GM21526 (cell line): ENCODE measurements around the gene NEK7.
A peak's percentile ranks its signal among the peaks of the same experiment; 100 is the strongest.

Source experiments
- ATAC-seq: cut with Tn5 transposase; IDR thresholded peaks from one replicate; pipeline ENCODE4 v1.9.1; 2021; ENCODE audit warnings: moderate library complexity; ENCODE audit not compliant: unreplicated experiment, low FRiP score

NEK7 gene

DNA sequence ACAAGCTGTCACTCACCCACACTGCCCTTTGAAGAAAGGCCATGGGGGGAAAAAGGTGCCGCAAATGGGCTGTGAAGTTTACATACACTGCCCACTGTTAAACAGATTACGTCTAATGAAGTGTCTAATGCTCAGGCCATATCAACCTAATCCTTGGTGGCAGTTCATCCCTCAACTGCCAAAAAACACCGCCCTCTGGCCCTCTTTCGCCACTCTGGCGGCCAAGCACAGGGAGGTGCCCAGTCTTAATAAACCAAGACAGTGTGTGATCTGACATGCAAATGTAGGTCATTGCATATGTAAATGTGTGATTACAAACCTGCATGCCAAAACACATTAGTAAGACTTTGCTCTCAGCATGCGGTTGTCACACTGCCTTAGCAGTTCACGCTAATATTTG is 89.5 kb downstream of the NEK7 start:
- no peak for ATAC-seq

DNA sequence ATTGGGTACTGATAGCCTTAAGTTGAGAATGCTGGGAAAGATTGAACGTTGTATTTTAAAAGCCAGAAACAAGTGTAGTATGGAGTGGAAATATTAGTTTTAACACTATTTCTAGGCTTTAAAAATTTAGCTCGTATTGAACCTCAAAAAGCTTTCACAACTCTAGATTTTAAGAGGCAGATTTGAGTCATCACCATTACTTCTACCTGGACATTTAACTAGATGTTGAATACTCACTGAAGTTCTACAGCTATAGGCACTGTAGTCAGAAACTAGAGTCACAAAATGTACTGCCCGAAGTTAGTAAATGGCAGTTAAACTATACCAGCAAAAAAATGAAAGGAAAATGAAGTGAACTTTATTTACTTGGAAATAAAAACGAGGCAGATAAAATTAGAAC is 96.5 kb downstream of the NEK7 start:
- peak; percentile 77 for ATAC-seq

DNA sequence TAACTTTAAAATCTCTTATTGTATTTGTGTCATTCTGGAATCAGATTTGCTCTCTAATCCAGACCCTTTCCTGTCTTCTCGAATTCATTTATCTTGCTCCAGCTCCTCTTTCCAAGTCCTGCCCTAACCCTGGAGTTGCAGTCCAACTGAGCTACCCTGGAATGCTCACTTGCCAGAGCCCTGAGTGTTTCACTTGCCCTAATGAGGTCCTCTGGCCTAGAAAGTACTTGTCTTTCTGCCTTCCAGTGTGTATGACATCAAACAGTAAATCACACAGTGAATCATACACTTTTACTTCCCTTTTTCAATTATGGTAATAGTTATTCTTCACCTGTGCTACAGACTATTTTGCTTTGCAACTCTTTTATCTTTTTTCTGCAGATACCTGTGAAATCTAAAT is 96.9 kb downstream of the NEK7 start:
- ATAC-seq: peak; percentile 98

- no peak for ATAC-seq
These were observed 97.7 kb downstream of the NEK7 start for GRCh38 chr1:198254521-198254920.

GRCh38 chr1:198254948-198255347 is 98.2 kb downstream of the NEK7 start:
- no peak for ATAC-seq

- ATAC-seq: no peak
These were observed 99.0 kb downstream of the NEK7 start for GRCh38 chr1:198255784-198256183.

- peak; percentile 44 for ATAC-seq
These were observed 101.7 kb downstream of the NEK7 start for GRCh38 chr1:198258491-198258890.

DNA sequence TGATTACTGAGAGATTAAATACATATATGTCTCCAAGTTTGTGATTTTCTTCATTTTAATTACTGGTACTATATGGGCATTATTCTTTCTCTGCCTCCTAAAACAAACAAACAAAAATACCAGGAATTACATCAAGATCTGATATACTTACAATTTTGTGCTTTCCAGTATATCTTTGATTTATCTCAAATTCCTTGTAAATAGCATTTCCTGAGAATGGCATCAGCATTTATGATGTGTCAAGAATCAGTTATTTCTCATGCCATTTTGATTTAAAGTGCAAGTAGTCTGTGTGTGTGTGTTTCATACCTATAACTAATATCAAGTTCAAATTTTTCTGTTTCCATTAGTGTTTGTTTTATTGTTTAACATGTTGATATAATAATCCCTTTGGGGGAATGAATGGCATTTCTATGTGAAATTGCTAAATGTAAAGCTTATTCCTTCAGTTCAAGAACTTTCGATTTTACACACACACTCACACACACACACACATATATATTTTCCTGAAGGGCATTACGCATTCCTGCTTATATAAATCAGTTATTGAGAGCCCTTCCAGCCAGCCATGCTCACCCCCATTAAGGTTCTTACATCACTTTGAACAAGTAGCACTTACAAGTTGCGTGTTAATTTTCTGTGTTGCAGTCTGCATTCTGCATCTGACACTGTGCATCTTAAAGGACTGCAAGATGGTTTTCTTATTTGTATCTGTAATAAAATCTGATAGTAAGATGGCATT is 102.7 kb downstream of the NEK7 start:
- ATAC-seq: no peak

DNA sequence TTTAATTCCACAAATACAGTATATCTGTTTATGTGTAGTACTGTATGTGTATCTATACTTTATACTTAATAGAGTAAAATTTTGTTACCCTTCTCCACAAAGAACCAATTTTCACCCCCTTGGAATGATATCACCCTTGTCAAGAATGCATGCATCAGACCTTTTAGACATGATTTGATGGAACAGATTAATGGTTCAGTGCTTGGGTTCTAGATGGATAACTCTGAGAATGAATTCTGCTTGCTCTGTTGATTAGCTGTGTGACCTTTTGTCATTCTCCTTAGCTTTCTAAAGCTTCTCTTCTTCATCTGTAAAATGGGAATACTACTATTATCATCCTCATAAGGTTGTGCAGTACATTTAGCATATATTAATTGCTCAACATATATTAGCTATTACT is 105.1 kb downstream of the NEK7 start:
- ATAC-seq: no peak

DNA sequence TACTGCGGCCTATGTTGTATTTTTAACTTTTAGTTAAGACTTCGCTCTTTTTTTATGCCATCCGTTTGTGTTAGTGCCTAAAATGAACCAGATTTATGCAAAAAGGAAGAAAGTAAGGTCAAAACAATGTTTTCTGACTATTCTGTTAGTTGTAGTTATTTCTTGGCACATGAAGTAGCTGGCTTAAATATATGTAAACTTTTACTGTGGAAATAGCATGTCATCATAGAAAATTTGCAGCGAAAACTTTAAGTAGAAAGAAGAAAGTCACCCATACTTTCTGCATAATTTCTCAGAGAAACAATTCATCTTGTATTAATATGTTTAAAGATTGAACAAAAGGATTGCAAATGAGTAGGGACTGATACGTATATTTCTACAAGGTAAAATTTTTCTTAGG is 106.4 kb downstream of the NEK7 start:
- no peak for ATAC-seq

GRCh38 chr1:198264282-198264681 is 107.5 kb downstream of the NEK7 start:
- ATAC-seq: no peak

DNA sequence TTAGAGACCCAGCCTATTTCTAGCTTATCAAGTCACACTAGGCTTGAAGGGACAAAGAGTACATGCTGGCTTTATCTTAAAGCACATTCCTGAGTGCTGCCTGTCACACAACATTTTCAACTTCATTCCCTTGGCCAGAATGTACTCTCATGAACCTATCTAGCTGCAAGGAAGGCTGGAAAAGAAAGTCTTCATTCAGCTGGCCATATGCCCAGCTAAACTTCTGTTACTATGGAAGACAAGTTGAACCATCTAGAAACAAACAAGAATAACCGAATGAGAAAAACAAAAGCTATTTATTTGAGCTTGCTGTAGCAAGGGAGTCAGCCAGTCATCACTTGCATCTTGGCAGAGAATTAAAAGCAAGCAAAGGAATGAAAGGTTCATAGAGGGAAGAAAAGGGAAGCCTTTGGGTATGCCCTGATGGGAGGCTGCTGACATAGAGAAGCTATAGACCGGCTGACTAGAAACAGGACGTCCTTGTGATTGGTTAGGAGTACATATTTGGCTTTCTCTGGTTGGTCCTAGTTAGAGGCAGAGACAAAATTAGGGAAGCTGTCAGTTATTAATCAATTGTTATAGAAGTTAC is 108.4 kb downstream of the NEK7 start:
- no peak for ATAC-seq

GRCh38 chr1:198267056-198267455 is 110.3 kb downstream of the NEK7 start:
- no peak for ATAC-seq

DNA sequence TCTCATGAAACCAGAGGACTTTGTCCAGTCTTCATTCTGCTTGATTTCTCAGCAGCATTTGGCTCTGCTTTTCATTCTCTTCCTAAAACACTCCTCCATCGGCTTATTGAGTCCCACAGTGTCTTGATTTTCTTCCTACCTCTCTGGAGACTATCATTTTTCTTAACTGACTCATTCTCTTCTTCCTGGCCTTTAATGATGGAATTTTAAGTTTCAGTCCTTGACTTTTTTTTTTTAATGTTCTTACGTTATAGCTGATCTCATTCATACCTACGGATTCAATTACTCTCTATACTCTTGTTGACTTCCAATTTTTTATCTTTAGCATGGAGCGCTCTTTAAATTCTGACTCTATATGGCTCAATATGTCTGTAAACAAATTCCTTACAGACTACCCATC is 111.1 kb downstream of the NEK7 start:
- ATAC-seq: no peak

DNA sequence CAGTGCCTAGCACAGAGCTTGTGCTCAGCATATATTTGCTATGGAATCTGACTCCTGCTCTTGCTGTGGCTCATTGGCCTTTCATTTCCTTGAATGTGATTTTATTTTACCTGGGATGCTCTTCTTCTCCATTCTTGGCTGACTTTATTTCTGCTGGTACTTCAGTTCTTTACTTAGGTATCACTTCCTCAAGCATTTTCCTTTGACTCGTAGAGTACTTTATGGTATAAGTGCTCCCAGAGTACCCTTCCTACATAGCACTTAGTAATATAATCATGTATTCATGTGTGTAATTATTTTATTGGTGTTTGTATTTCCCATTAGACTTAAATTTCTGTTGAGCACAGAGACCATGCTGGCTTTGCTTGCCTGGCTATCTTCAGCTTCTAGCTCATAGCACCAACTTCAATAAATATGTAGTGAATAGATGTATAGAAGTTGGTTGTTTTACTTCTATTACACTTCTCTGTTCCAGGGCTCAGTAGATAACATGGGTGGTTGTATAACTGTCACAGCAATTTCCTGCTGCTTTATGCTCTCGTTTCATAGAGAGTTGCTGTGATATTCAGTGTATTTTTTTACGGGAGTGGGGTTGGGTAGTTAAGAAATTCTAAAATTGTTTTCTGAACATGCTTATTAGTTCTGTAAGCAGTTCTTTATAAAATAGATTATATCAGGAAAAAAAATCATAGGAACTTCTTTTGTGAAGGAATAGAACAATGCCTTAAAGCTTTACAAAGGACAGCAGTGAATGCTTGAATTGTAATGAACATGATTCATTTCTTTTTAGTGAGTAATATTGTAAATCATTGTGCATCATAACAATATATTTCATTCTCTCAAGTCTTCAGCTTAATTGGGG is 112.2 kb downstream of the NEK7 start:
- no peak for ATAC-seq

DNA sequence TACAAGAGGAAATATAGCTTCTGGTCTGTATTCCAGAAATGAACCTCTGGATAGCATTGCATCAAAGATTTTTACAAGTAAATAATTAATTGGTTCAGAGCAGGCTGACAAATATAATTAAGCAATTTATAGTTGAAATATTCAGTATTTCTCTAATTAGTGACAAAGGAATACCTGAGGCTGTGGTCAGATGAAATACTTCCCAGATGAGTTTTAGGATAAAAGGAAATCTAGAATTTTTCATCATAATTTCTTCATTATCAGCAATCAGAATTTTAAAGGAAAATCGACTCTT is 112.8 kb downstream of the NEK7 start:
- no peak for ATAC-seq

DNA sequence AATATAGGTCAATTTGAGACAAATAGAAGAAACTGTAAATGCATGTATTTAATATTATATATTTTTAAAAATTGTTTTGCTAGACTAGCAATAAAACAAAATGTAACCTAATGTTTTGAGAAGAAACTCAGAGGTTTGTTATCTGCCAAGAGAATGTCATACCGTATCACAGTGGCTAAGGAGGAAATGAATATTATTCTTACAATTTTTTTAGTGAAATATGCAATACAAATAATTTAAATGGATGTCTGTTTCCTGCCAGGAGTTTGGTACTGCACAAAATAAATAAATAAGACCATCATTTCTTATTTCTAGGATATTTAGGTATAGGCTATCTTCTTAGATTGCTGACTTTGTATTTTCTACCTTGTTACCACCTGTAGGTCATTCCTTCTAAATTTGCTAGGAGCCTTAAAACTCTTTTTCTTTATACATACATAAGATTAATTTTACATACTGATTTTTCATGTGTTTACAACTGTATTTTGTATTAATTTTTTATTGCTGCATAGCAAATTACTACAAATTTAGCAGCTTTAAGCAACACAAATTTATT is 113.6 kb downstream of the NEK7 start:
- no peak for ATAC-seq

DNA sequence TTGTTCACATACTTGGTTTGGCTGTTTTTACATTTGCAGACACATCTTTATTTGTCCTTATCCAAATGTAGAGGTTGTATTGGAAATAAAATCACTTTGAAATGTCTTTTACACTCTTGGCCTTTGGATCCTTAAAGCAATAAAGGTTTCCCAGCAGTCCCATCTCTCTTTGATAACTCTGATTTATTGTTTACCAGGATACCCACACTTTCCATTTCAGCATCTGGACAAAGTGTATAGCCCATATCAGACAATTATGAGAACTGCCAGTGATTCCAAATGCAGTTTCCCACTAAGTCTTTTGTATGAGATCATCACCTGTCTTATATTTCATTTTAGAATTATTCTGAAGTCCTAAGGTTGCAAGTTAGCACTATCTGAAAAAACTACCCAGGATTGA is 114.7 kb downstream of the NEK7 start:
- ATAC-seq: no peak

GRCh38 chr1:198272492-198272891 is 115.7 kb downstream of the NEK7 start:
- no peak for ATAC-seq

GRCh38 chr1:198273748-198274295 is 117.0 kb downstream of the NEK7 start:
- no peak for ATAC-seq

GRCh38 chr1:198275597-198275996 is 118.8 kb downstream of the NEK7 start:
- ATAC-seq: no peak
